ENCODE measurements around the gene CASQ2. TPM values are rescaled to one million over a fixed set of nuclear protein-coding genes. Genes with fewer than 3 reads are reported as not detected.

Gene CASQ2
- total RNA-seq, 4 donors from 2014 or later: 1.1 to 3.9 (median 1.5) TPM

DNA sequence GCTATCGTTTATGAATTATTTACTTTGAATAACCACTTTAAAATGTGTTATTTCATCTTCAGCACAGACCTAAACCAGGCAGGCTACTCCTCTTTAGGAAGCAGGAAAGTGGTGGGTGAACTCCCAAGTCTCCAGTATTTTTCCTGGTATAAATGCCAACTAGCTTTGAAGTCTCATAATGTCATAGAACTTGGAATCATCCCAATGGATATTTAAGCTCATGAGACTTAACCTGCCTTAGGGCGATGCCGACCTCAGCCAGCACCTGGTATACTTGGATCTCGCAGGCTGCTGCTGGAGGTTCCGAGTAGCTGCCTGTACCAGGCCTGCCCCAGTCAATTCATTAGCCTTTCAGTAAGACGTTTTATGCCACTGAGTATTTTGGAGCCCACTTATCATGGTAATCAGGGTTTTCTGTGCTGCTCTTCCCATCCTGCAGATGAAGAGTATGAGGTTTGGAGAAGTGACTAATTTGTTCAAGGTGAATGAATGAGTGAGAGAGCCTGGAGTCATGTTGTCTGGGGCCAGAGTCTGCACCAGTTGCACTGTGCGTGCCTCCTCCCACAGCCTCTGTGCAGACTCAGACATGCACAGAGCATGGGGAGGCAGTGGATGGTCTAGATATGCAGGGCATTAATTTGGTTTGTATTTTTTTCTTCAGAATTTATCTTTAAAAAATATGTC lies 91.9 kb downstream of the CASQ2 start:
- Histone ChIP-seq H3K4me1 (peaks cover 33% of the 10 kb centered on the region in 2 donors), H3K9me3 (no peaks in the 10 kb centered on the region), H3K4me3 (replicated peaks in 1 of 3) (no peak overlapping the region), H3K27ac (peak overlapping the region; percentile 18 to 49 (median 34)), H3K36me3 (no peaks in the 10 kb centered on the region), H3K27me3 (no peaks in the 10 kb centered on the region)
- TF ChIP-seq POLR2A (IDR thresholded peaks at IDR 0.05): no peak
- TF ChIP-seq, protein P1, sequence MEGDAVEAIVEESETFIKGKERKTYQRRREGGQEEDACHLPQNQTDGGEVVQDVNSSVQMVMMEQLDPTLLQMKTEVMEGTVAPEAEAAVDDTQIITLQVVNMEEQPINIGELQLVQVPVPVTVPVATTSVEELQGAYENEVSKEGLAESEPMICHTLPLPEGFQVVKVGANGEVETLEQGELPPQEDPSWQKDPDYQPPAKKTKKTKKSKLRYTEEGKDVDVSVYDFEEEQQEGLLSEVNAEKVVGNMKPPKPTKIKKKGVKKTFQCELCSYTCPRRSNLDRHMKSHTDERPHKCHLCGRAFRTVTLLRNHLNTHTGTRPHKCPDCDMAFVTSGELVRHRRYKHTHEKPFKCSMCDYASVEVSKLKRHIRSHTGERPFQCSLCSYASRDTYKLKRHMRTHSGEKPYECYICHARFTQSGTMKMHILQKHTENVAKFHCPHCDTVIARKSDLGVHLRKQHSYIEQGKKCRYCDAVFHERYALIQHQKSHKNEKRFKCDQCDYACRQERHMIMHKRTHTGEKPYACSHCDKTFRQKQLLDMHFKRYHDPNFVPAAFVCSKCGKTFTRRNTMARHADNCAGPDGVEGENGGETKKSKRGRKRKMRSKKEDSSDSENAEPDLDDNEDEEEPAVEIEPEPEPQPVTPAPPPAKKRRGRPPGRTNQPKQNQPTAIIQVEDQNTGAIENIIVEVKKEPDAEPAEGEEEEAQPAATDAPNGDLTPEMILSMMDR (IDR thresholded peaks at IDR 0.05): no peak
- intact Hi-C loops (cut with DNase I): no loop called here
- no peak for DNase-seq
- 68 to 72% methylated on average over 7 of the region's 7 CpGs for WGBS, 2 donors

DNA sequence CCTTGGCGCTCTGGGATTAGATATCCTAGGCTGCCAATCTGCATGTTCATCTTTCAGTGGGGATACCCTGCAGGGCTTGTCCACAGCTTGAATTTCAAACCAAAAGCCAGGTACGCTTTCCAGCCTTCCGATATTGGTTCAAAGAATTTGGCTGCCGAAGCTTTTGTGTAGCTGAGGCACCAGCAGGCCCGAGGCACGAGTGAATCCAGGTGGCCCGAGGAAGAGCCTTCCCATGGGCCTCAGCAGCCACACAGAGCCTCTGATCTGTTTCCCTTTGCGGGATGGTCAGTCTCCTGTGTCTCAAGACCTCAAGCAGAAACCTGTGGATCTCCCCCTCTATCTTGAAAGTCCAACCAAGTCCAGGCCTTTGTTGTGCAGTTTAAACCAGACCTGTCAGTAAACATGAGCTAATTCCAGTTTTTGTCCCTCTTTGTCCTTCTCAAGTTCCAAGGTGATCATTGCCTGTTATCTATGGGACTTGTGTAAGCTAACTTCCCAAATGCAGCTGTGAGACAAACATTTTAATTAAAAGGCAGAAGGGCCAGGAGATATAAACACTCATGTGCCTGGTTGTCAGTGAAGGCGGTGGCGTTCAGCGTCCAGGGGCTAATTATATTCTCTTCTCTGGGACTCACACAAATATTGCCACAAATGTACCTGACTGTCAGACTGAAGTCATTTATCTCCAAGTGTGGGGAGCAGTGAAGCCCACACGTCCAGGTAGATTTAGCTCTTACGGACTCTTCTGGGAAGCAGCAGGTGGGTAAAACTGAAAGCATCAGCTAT lies 96.1 kb downstream of the CASQ2 start:
- intact Hi-C loops (cut with DNase I): no loop called here
- Histone ChIP-seq H3K9me3 (no peaks in the 10 kb centered on the region), H3K4me3 (replicated peaks in 1 of 3) (no peak overlapping the region), H3K4me1 (peaks cover 36 to 39% of the 10 kb centered on the region in 2 donors), H3K36me3 (no peaks in the 10 kb centered on the region), H3K27me3 (no peaks in the 10 kb centered on the region), H3K27ac (no peak overlapping the region)
- 95 to 97% methylated on average over 12 to 13 of the region's 13 CpGs for WGBS, 2 donors
- DNase-seq: no peak
- TF ChIP-seq POLR2A (IDR thresholded peaks at IDR 0.05): no peak
- TF ChIP-seq, protein P1 (IDR thresholded peaks at IDR 0.05): no peak

DNA sequence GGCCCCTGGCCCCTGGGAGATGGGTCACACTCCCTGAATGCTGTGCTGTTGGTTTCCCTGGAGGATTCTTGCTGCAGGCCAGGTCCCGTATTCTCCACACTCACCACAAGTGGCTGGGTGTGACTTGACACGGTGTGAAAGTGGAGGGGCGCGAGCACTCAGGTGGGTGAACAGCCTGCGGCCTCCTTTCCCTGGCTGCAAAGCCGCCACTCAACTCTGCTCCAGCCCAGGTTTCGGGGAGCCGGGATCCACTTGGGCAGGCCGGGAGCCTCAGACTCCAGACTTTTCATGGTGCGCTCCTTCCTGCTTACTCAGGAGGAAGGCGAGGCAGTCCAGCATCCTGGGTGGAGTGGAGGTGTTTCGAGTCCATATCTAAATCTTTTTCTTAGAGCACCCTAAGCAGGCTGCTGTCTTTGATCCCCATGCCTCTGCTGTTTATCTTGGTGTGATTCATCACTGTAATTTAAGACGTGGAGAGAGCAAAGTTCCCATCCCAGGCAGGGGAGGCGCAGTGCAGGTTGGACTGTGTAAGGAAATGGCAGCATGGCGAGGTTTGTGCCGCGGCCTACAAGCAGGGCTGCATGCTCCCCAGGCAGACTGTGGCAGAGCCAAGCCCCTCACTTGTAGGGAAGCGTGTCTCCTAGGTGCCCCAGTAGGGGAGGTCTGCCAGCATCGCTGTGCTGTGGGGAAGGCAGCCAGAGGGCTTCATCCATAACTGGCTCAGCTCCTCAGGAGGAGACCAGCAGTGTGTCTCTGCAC lies 97.2 kb downstream of the CASQ2 start:
- Histone ChIP-seq H3K36me3 (no peaks in the 10 kb centered on the region), H3K4me1 (peaks cover 37 to 40% of the 10 kb centered on the region in 2 donors), H3K4me3 (replicated peaks in 1 of 3) (no peak overlapping the region), H3K27me3 (no peaks in the 10 kb centered on the region), H3K9me3 (no peaks in the 10 kb centered on the region), H3K27ac (peak overlapping the region in 1 of 3 donors; percentile 1)
- peak in 1 of 2 donors; percentile 55 for DNase-seq
- TF ChIP-seq POLR2A (IDR thresholded peaks at IDR 0.05): no peak
- TF ChIP-seq, protein P1 (IDR thresholded peaks at IDR 0.05): no peak
- intact Hi-C loops (cut with DNase I): no loop called here
- WGBS, 2 donors: 74 to 76% methylated on average over 16 to 17 of the region's 19 CpGs

DNA sequence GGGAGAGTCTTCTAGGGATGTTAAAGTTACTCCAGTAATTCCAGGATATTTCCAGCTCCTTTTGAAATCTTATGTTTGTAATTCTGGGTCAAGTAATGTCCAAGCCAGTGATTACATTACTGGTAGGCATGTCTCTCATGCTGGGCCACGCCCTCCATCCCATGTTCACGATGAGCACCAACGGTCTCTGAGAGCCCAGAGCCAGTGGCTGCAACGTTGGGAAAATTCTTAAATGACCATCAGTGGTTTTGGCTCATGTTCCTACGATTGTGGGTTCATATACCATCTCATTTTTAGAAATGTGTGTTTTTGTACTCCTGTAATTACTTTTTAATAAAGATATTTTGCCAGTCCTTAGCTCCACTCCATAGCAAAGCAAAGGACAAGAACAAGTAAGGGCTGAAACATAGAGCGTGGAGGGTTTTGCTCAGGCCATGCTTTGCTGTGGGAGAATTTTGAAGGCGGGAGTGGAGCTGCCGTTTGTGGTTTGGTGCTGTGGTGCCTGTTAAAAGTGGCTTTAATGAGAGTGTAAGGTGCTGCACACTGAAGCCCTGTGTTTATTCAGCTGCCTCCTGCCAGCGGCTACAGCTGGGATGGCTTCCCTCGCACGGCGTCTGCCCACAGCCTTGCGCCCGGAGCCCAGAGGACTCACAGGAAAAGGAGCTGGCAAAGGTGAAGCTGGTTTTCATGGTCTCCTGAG lies 97.9 kb downstream of the CASQ2 start:
- no peak for TF ChIP-seq POLR2A (IDR thresholded peaks at IDR 0.05)
- TF ChIP-seq, protein P1 (IDR thresholded peaks at IDR 0.05): no peak
- H3K9me3 ChIP-seq: no peaks in the 10 kb centered on the region
- DNase-seq: peak; percentile 64 to 77
- WGBS, 2 donors: 43 to 46% methylated on average over 13 to 14 of the region's 14 CpGs
- H3K36me3 ChIP-seq: no peaks in the 10 kb centered on the region
- intact Hi-C loops (cut with DNase I): no loop called here
- H3K4me3 ChIP-seq (replicated peaks in 1 of 3): no peak overlapping the region
- H3K27me3 ChIP-seq: no peaks in the 10 kb centered on the region
- peak overlapping the region in 1 of 3 donors; percentile 1 for H3K27ac ChIP-seq
- peaks cover 42% of the 10 kb centered on the region in 2 donors for H3K4me1 ChIP-seq
